Stimulated activated naive CD8-positive, alpha-beta T cell treated with anti-CD3 and anti-CD28 coated beads, Interleukin-15, amount 100 ng/mL, for 72 hours (primary cell): ENCODE measurements around the gene DNAH6.

ENCODE experiments used
- ATAC-seq: fragments of 150-1000 bp; cut with Tn5 transposase; 2 replicates; pipeline ENCODE4 v1.10.0; 2021; ENCODE audit warnings: mild to moderate bottlenecking, moderate library complexity
- DNase-seq, 2 donors: peaks; one replicate each; pipeline ENCODE4 v3.0.0; 2021 to 2022
- H3K27ac Mint-ChIP-seq, 2 donors: one replicate each; pipeline ENCODE4 v1.8.0; 2022; ENCODE audit warnings: mild to moderate bottlenecking in 2 of 2, mixed read lengths in 2 of 2, moderate library complexity in 2 of 2
- H3K27me3 Mint-ChIP-seq: one replicate; pipeline ENCODE4 v1.8.0; 2022; ENCODE audit warnings: mixed read lengths
- H3K4me1 Mint-ChIP-seq: one replicate; pipeline ENCODE4 v1.8.0; 2022; ENCODE audit warnings: mild to moderate bottlenecking, mixed read lengths
- H3K4me3 Mint-ChIP-seq, 2 donors: one replicate each; pipeline ENCODE4 v1.8.0; 2022; ENCODE audit warnings: mild to moderate bottlenecking in 2 of 2, mixed read lengths in 2 of 2, moderate library complexity in 1 of 2
- H3K9me3 Mint-ChIP-seq, 2 donors: one replicate each; pipeline ENCODE4 v1.8.0; 2022; ENCODE audit warnings: mixed read lengths in 2 of 2

Gene DNAH6

GRCh38 chr2:84830095-84830494, 313.8 kb downstream of the DNAH6 start:
- Mint-ChIP-seq H3K27me3 (no peaks in the 10 kb centered on the region), H3K9me3 (no peaks in the 10 kb centered on the region), H3K4me3 (no peak overlapping the region), H3K4me1 (peaks cover 25% of the 10 kb centered on the region), H3K27ac (no peak overlapping the region)
- DNase-seq (no peak), ATAC-seq (no peak)

GRCh38 chr2:84830758-84831500, 314.6 kb downstream of the DNAH6 start:
- Mint-ChIP-seq H3K27ac (peak overlapping the region in 1 of 2 donors; percentile 98), H3K4me3 (peak overlapping the region; percentile 38 to 44), H3K9me3 (peaks cover 3 to 4% of the 10 kb centered on the region in 2 donors), H3K27me3 (no peaks in the 10 kb centered on the region), H3K4me1 (peaks cover 28% of the 10 kb centered on the region)
- peak; percentile 73 for ATAC-seq
- no peak for DNase-seq

DNA sequence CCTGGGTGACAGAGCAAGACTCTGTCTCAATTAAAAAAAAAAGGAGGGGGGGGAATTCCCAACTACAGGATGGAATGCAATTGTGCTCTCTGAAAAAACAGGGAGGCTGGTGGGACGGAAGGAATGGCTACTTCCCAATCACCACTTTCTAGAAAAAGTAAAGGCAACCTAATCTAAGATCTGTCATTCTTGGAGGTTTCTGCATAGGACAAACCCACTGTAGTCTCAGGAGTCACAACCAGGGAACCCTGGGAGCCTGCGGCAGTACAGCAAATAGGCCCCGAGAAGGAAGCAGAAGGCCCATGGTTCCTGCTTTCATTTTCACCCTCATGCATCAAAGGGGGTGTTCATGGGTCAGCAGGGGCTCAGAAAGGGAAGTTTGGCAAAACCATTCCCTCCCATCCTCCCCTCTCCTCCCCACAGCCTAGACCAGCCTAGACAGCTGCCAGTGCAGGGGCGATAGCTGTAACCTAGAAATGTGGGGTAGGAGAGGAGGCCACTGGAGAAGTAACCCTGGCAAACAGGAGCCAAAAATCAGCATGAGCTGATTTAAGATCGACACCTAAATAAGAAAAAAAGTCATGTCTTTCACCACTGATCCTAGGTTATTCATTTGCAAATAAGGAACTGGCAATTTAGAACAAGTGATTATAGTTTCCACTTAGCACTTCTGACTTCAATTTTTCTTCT, 316.6 kb downstream of the DNAH6 start:
- Mint-ChIP-seq H3K9me3 (peaks cover 18 to 20% of the 10 kb centered on the region in 2 donors), H3K27me3 (no peaks in the 10 kb centered on the region), H3K27ac (peak overlapping the region; percentile 90 to 97), H3K4me3 (peak overlapping the region; percentile 82 to 85), H3K4me1 (peaks cover 34% of the 10 kb centered on the region)
- ATAC-seq = peak; percentile 65
- DNase-seq = no peak

DNA sequence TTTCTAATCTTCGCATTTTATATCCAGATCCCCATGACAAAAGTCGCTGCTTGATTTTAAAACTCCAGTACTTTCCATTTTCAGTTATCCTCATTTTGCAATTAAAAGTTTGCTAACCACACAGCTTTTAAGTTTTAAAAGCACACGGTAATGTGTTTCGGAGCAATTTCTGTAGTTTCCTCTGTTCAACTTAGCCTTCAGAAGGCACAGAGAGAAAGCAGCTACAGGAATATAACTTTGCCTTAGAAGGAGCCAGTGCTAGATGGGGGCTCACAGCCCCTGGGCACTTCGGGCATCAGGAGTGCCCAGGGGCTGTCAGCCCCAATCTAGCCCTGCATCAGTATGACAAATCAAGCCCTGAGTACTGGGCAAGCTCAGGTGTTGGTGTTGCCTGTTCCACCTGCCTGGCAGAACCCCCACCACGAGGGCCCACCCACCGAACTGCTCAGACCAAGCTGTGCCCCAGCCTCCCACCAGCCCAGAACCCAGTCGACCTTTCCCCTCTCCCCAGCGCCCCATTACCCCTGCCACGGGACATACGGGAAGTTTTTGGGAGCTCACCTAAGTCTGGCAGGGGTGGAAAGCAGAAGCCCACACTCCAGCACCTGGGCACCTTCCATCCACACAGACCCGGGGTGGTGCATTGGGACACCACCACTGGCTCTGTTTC, 317.3 kb downstream of the DNAH6 start:
- peak overlapping the region; percentile 90 to 97 for H3K27ac Mint-ChIP-seq

GRCh38 chr2:84836215-84836614, 319.9 kb downstream of the DNAH6 start:
- ATAC-seq (no peak), DNase-seq (no peak)
- Mint-ChIP-seq H3K27me3 (no peaks in the 10 kb centered on the region), H3K27ac (no peak overlapping the region), H3K4me3 (no peak overlapping the region), H3K9me3 (peaks cover 18 to 20% of the 10 kb centered on the region in 2 donors), H3K4me1 (peaks cover 67% of the 10 kb centered on the region)

More for the DNA sequence above, 317.3 kb downstream of the DNAH6 start:
- Mint-ChIP-seq H3K9me3 (peaks cover 18 to 20% of the 10 kb centered on the region in 2 donors), H3K4me3 (peak overlapping the region; percentile 82 to 85), H3K27me3 (no peaks in the 10 kb centered on the region), H3K4me1 (peaks cover 41% of the 10 kb centered on the region)
- ATAC-seq = peak; percentile 35
- DNase-seq = no peak

GRCh38 chr2:84838434-84839145, 322.3 kb downstream of the DNAH6 start:
- Mint-ChIP-seq H3K27ac (peak overlapping the region in 1 of 2 donors; percentile 1), H3K9me3 (peaks cover 18 to 20% of the 10 kb centered on the region in 2 donors), H3K4me1 (peaks cover 83% of the 10 kb centered on the region), H3K4me3 (peak overlapping the region in 1 of 2 donors; percentile 10), H3K27me3 (no peaks in the 10 kb centered on the region)
- no peak for DNase-seq
- ATAC-seq = no peak

DNA sequence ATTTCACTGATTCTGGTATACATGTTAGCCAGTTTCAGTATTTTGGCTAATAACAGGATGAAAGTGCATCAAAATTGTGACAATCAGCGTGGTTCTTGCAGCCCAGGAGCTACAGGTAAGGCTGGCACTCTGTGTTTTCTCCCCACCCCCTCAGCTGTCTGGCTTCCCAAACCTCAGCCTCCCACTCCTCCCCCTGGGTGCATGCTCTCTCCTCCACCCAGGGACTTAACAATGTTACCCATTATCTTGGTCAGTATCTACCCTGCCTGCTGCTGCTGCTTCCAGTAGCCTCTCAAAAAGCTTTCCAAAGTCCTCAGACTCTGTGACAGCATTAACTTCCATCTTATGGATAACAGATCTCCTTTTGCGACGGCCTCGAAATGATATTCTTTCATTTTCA, 323.6 kb downstream of the DNAH6 start:
- Mint-ChIP-seq H3K4me3 (peak overlapping the region; percentile 84 to 87), H3K27ac (peak overlapping the region; percentile 86 to 93), H3K27me3 (no peaks in the 10 kb centered on the region), H3K9me3 (peaks cover 18 to 20% of the 10 kb centered on the region in 2 donors), H3K4me1 (peaks cover 87% of the 10 kb centered on the region)
- no peak for ATAC-seq
- DNase-seq = no peak

GRCh38 chr2:84840306-84840705, 324.0 kb downstream of the DNAH6 start:
- peak overlapping the region; percentile 86 to 93 for H3K27ac Mint-ChIP-seq
- H3K4me1 Mint-ChIP-seq = peaks cover 88% of the 10 kb centered on the region
- no peaks in the 10 kb centered on the region for H3K27me3 Mint-ChIP-seq

GRCh38 chr2:84841577-84841976, 325.3 kb downstream of the DNAH6 start:
- DNase-seq (no peak), ATAC-seq (no peak)
- Mint-ChIP-seq H3K4me1 (peaks cover 89% of the 10 kb centered on the region), H3K27me3 (no peaks in the 10 kb centered on the region), H3K9me3 (peaks cover 7 to 11% of the 10 kb centered on the region in 2 donors), H3K4me3 (peak overlapping the region; percentile 84 to 87), H3K27ac (peak overlapping the region; percentile 17 to 45)

More at GRCh38 chr2:84840306-84840705, 324.0 kb downstream of the DNAH6 start:
- ATAC-seq (peak; percentile 14), DNase-seq (no peak)
- Mint-ChIP-seq H3K4me3 (peak overlapping the region; percentile 84 to 87), H3K9me3 (peaks cover 18 to 20% of the 10 kb centered on the region in 2 donors)

- DNase-seq = peak in 1 of 2 donors; percentile 47
- peak overlapping the region; percentile 76 to 85 for H3K4me3 Mint-ChIP-seq
- peaks cover 97% of the 10 kb centered on the region for H3K4me1 Mint-ChIP-seq
- H3K27me3 Mint-ChIP-seq = no peaks in the 10 kb centered on the region
- peak overlapping the region; percentile 96 for H3K27ac Mint-ChIP-seq
- no peaks in the 10 kb centered on the region for H3K9me3 Mint-ChIP-seq
- peak; percentile 59 for ATAC-seq
Measured at GRCh38 chr2:84844141-84844540, 327.8 kb downstream of the DNAH6 start.

GRCh38 chr2:84846041-84846663, 329.9 kb downstream of the DNAH6 start:
- H3K9me3 Mint-ChIP-seq = no peaks in the 10 kb centered on the region
- ATAC-seq (peak; percentile 64), DNase-seq (peak in 1 of 2 donors; percentile 47)
- peak overlapping the region; percentile 94 to 98 for H3K27ac Mint-ChIP-seq
- H3K27me3 Mint-ChIP-seq = no peaks in the 10 kb centered on the region
- peak overlapping the region; percentile 76 to 82 for H3K4me3 Mint-ChIP-seq
- peaks cover 97% of the 10 kb centered on the region for H3K4me1 Mint-ChIP-seq

DNA sequence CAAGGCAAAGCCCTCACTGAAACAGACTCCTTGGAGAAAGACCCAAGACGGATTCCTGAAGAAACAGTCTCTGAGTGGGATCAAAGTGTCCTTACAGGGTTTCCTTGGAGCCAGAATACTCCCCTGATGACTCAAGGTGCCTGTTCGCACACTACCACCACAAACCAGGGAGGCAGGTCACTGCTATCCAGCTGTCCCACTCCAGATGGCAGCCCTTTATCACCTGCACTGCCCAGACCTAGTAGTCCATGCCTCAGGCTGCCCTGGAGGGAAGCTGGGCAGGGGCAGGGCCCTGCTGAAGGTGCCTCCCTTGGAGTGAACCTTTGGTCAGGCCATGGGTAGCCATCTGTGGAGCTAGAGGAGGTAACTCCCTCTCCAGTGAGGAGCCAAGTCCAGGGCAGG, 330.4 kb downstream of the DNAH6 start:
- Mint-ChIP-seq H3K9me3 (no peaks in the 10 kb centered on the region), H3K4me1 (peaks cover 97% of the 10 kb centered on the region), H3K4me3 (peak overlapping the region; percentile 80 to 82), H3K27me3 (no peaks in the 10 kb centered on the region), H3K27ac (peak overlapping the region; percentile 94 to 98)
- DNase-seq (no peak), ATAC-seq (peak; percentile 25)

GRCh38 chr2:84847326-84848050, 331.2 kb downstream of the DNAH6 start:
- H3K9me3 Mint-ChIP-seq = peaks cover 6 to 7% of the 10 kb centered on the region in 2 donors
- peaks cover 97% of the 10 kb centered on the region for H3K4me1 Mint-ChIP-seq
- peak overlapping the region; percentile 80 to 82 for H3K4me3 Mint-ChIP-seq
- peak overlapping the region; percentile 94 to 98 for H3K27ac Mint-ChIP-seq
- no peak for DNase-seq
- no peak for ATAC-seq
- no peaks in the 10 kb centered on the region for H3K27me3 Mint-ChIP-seq
